Liver (tissue), 3 donors: ENCODE measurements around the gene CSTPP1.

Source experiments
- CTCF ChIP-seq: fragments of 150-350 bp; IDR thresholded peaks from 2 replicates; pipeline ENCODE4 v1.5.1; 2017; ENCODE audit warnings: improper control_type of control experiment, low read depth, low read length; ENCODE audit not compliant: missing input control
- FOXA1 ChIP-seq: IDR thresholded peaks from 2 replicates; pipeline ENCODE4 v1.6.1; 2016; ENCODE audit warnings: antibody characterized with exemption
- GABPA ChIP-seq, 2 donors: IDR thresholded peaks in 1 of 2; conservative IDR thresholded peaks in 1 of 2; 2 replicates each; pipeline ENCODE4 v1.6.1; 2016; ENCODE audit warnings: antibody characterized with exemption in 2 of 2, mild to moderate bottlenecking in 1 of 2, moderate library complexity in 1 of 2
- JUND ChIP-seq, 2 donors: IDR thresholded peaks; 2 replicates each; pipeline ENCODE4 v1.6.1; 2016; ENCODE audit warnings: antibody characterized with exemption in 2 of 2
- RAD21 ChIP-seq, 2 donors: IDR thresholded peaks; 2 replicates each; pipeline ENCODE4 v1.6.1; 2016; ENCODE audit warnings: antibody characterized with exemption in 2 of 2, mild to moderate bottlenecking in 2 of 2
- REST ChIP-seq: IDR thresholded peaks from 2 replicates; pipeline ENCODE4 v1.6.1; 2016; ENCODE audit warnings: antibody characterized with exemption, mild to moderate bottlenecking
- RXRA ChIP-seq, 2 donors: IDR thresholded peaks; 2 replicates each; pipeline ENCODE4 v1.6.1; 2017 to 2018; ENCODE audit warnings: antibody characterized with exemption in 2 of 2, mild to moderate bottlenecking in 1 of 2
- SP1 ChIP-seq: IDR thresholded peaks from 2 replicates; pipeline ENCODE4 v1.6.1; 2018; ENCODE audit warnings: antibody characterized with exemption, mild to moderate bottlenecking
- TAF1 ChIP-seq: conservative IDR thresholded peaks from 2 replicates; pipeline ENCODE4 v1.6.1; 2016; ENCODE audit warnings: antibody characterized with exemption, mild to moderate bottlenecking
- YY1 ChIP-seq: IDR thresholded peaks from 2 replicates; pipeline ENCODE4 v1.6.1; 2016; ENCODE audit warnings: antibody characterized with exemption, mild to moderate bottlenecking
- TF ChIP-seq, protein P1 (sequence below): IDR thresholded peaks from 2 replicates; pipeline ENCODE4 v1.6.1; 2016; ENCODE audit warnings: antibody characterized with exemption
- TF ChIP-seq, protein P2 (sequence below): IDR thresholded peaks from 2 replicates; pipeline ENCODE4 v1.6.1; 2016; ENCODE audit warnings: antibody characterized with exemption
- donor health status: healthy.
- donor health status: healthy.

DNA sequence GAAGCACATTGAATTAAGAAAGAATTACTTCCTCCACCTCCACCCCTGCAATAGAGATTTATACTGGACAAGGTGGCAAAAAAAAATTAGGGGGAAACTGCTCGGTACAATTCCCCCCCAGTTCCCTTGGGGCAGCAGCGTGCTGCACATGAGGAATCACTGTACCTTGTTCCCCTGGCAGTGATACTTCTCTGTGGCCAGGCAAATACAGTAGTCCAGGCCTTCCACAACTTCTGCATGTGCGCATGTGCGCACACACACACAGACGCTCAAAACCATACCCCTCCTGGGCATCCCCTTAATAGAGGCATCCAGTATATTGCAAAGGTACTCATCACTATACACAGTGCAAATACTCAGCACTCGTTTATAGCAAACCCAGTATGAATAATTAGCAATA lies 171.2 kb downstream of the CSTPP1 start:
- no peak for TF ChIP-seq GABPA (IDR thresholded peaks at IDR 0.05 in 1 of 2, conservative IDR thresholded peaks at IDR 0.05 in 1 of 2)
- TF ChIP-seq CTCF, result no peak
- no peak for TF ChIP-seq FOXA1
- TF ChIP-seq REST, result no peak
- no peak for TF ChIP-seq RAD21 (IDR thresholded peaks at IDR 0.05)
- TF ChIP-seq, protein P1, sequence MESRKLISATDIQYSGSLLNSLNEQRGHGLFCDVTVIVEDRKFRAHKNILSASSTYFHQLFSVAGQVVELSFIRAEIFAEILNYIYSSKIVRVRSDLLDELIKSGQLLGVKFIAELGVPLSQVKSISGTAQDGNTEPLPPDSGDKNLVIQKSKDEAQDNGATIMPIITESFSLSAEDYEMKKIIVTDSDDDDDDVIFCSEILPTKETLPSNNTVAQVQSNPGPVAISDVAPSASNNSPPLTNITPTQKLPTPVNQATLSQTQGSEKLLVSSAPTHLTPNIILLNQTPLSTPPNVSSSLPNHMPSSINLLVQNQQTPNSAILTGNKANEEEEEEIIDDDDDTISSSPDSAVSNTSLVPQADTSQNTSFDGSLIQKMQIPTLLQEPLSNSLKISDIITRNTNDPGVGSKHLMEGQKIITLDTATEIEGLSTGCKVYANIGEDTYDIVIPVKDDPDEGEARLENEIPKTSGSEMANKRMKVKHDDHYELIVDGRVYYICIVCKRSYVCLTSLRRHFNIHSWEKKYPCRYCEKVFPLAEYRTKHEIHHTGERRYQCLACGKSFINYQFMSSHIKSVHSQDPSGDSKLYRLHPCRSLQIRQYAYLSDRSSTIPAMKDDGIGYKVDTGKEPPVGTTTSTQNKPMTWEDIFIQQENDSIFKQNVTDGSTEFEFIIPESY, result no peak
- TF ChIP-seq RXRA (IDR thresholded peaks at IDR 0.05), result no peak
- no peak for TF ChIP-seq JUND (IDR thresholded peaks at IDR 0.05)
- no peak for TF ChIP-seq SP1
- TF ChIP-seq, protein P2, sequence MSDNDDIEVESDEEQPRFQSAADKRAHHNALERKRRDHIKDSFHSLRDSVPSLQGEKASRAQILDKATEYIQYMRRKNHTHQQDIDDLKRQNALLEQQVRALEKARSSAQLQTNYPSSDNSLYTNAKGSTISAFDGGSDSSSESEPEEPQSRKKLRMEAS, result no peak
- TF ChIP-seq TAF1, result no peak
- TF ChIP-seq YY1, result no peak
